Heart right ventricle (tissue), 16 donors: Measurements from ENCODE around the gene KCNJ16. TPM values are rescaled to one million over a fixed set of nuclear protein-coding genes. Genes with fewer than 3 reads are reported as not detected.

Experiments
- ATAC-seq, 8 donors: fragments of 200-7000 bp; cut with Tn5 transposase; one replicate each; pipeline ENCODE4 v1.9.1; 2020; ENCODE audit warnings: mild to moderate bottlenecking in 8 of 8, moderate library complexity in 8 of 8, moderate number of reproducible peaks in 1 of 8
- DNase-seq, 2 donors: peaks; one replicate each; pipeline ENCODE4 v3.0.0-alpha.2; 2020
- H3K27ac ChIP-seq, 10 donors: fragments of 200-600 bp; sonication (generic) in 2 of 10; one replicate each; pipeline versions ENCODE4 v1.5.0 to v1.8.0; 2020 to 2022; ENCODE audit warnings: mild to moderate bottlenecking in 3 of 10
- H3K27me3 ChIP-seq, 7 donors: fragments of 200-600 bp; one replicate each; pipeline ENCODE4 v1.8.0; 2021 to 2022; ENCODE audit warnings: mild to moderate bottlenecking in 2 of 7
- H3K36me3 ChIP-seq, 9 donors: fragments of 200-600 bp; sonication (generic) in 1 of 9; one replicate each; pipeline versions ENCODE4 v1.5.0 to v1.8.0; 2020 to 2022; ENCODE audit warnings: mild to moderate bottlenecking in 2 of 9
- H3K4me1 ChIP-seq, 9 donors: fragments of 200-600 bp; sonication (generic) in 1 of 9; one replicate each; pipeline versions ENCODE4 v1.5.0 to v1.8.0; 2020 to 2022; ENCODE audit warnings: mild to moderate bottlenecking in 4 of 9
- H3K4me3 ChIP-seq, 10 donors: fragments of 200-600 bp; sonication (generic) in 2 of 10; one replicate each; pipeline versions ENCODE4 v1.5.0 to v1.8.0; 2020 to 2022; ENCODE audit warnings: mild to moderate bottlenecking in 7 of 10, moderate library complexity in 2 of 10
- H3K9me3 ChIP-seq, 11 donors: fragments of 200-600 bp in 10 of 11; sonication (generic) in 2 of 11; one replicate each; pipeline versions ENCODE4 v1.5.0 to v1.8.0; 2013 to 2022; ENCODE audit warnings: mild to moderate bottlenecking in 2 of 11, control low read depth in 1 of 11, moderate library complexity in 1 of 11
- WGBS, 2 donors: extraction: QIAGEN DNeasy Blood & Tissue Kit; methylation state at CpG; one replicate each; pipeline ENCODE4 v1.1.7; 2013; ENCODE audit warnings: inconsistent platforms in 1 of 2; 5-methylcytosine and 5-hydroxymethylcytosine counted together
- intact Hi-C, 10 donors: fragments of 100-400 bp; cut with DNase I; formaldehyde crosslinking; loops; one replicate each; pipeline versions ENCODE4 v1.11.1 to v1.14.2; 2022
- polyA plus RNA-seq, 2 donors: library from polyadenylated mRNA; stranded (reverse); fragments of 200-250 nt; gene quantifications; one replicate each; pipeline ENCODE4 v1.2.3, GENCODE V29; 2013
- total RNA-seq, 10 donors: library from RNA; stranded (reverse); fragmentation: NEBNext Ultra II Directional in 3 of 10; extraction: Animal tissue kit (Norgen Biotek cat#: 25700) in 3 of 10; gene quantifications; one replicate each; pipeline versions ENCODE4 v1.2.1 to v1.2.4, GENCODE V29; 2021 to 2023
- TF ChIP-seq, protein P1 (sequence below), 9 donors: fragments of 200-600 bp; sonication (generic) in 2 of 9; IDR thresholded peaks; one replicate each; pipeline versions ENCODE4 v1.5.0 to v1.8.0; 2021 to 2022; ENCODE audit warnings: antibody characterized with exemption in 9 of 9, mild to moderate bottlenecking in 5 of 9, moderate library complexity in 1 of 9
- donor health status: Arrhythmogenic right ventricular cardiomyopathy.
- donor health status: ischemic (EF 13 %, LVEDD 7.1; RV severe dilation, severe dysfunction).
- donor health status: healthy with polysubstance abuse.
- donor health status: DM: no; HTN: yes; CAD: no.
- donor health status: DM: no; HTN: no; CAD: no.
- donor health status: ischemic (EF 25% LVEDD 6.9; RV normal size, moderate dysfunction).
- donor health status: ischemic (EF 25% LVEDD 5.7; RV mildly dilated, moderate dysfunction).
- donor health status: healthy.
- donor health status: DM: yes; HTN: yes; CAD: no.
- donor health status: Ischemic cardiomyopathy.
- donor health status: ischemic (EF 35%, LVEDD 5.7; RV mildly dilated, moderate dysfunction).
- donor health status: nonischemic (EF 11% LVEDD 7.7; RV severe dilation, severe dysfunction).
- donor health status: DM: yes; HTN: yes; CAD: no.
- donor health status: PGD.
- donor health status: ischemic (EF 29% LVEDD 5.4; RV normal size, mild dysfunction).
- donor health status: nonischemic (EF 23%, LVEDD 6.1; RV moderate dilation, normal function).

Gene KCNJ16
- total and polyA plus RNA-seq, 12 donors, result 0.09 to 0.24 (median 0.14) TPM; not detected in 8

DNA sequence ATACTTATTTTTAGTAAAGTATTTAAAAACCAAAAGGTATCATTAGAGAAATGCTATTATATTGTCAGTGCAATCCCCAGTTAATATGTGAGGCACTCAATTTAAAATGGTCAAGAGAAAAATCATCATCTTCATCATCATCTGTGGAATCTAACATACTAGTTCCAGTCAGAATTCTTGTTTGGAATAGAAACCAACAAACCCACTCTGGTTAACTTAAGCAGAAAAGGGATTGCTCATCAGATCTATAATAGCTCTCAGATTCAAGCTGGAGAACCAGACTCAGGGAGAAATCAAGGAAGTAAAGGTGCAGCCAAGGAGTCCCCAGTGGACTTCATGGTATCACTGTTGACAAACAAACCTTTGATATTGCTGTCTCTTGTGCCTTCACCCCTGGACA lies 43.7 kb upstream of the KCNJ16 start:
- no peak for DNase-seq
- Histone ChIP-seq H3K36me3 (no peaks in the 10 kb centered on the region), H3K4me1 (no peaks in the 10 kb centered on the region), H3K4me3 (no peak overlapping the region), H3K9me3 (peaks cover 0 to 5% (median 0%) of the 10 kb centered on the region in 11 donors), H3K27me3 (no peaks in the 10 kb centered on the region), H3K27ac (no peak overlapping the region)
- TF ChIP-seq, protein P1, sequence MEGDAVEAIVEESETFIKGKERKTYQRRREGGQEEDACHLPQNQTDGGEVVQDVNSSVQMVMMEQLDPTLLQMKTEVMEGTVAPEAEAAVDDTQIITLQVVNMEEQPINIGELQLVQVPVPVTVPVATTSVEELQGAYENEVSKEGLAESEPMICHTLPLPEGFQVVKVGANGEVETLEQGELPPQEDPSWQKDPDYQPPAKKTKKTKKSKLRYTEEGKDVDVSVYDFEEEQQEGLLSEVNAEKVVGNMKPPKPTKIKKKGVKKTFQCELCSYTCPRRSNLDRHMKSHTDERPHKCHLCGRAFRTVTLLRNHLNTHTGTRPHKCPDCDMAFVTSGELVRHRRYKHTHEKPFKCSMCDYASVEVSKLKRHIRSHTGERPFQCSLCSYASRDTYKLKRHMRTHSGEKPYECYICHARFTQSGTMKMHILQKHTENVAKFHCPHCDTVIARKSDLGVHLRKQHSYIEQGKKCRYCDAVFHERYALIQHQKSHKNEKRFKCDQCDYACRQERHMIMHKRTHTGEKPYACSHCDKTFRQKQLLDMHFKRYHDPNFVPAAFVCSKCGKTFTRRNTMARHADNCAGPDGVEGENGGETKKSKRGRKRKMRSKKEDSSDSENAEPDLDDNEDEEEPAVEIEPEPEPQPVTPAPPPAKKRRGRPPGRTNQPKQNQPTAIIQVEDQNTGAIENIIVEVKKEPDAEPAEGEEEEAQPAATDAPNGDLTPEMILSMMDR (IDR thresholded peaks at IDR 0.05), result no peak
- intact Hi-C loops, result no loop called here
- ATAC-seq, result no peak

DNA sequence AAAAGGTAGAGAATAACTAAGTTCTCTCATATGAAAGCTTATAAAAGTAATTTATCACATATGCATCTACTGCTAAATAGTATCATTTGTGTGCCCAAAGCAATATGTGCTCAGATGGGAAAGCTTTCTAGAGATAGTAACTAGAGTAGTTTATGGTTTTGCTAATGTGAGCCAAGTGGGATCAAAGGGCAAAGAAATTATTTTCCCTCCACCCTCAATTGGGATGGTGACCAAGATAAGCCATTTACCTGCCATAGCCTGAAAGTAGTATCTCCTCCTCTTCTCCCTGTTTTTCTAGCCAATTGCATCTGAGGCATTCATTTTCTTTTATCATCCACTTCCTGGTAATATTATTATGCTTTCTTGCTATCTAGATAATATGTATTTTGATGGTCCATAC lies 41.9 kb upstream of the KCNJ16 start:
- ATAC-seq, result no peak
- Histone ChIP-seq H3K9me3 (no peaks in the 10 kb centered on the region), H3K4me3 (no peak overlapping the region), H3K4me1 (no peaks in the 10 kb centered on the region), H3K36me3 (no peaks in the 10 kb centered on the region), H3K27ac (no peak overlapping the region), H3K27me3 (no peaks in the 10 kb centered on the region)
- TF ChIP-seq, protein P1 (IDR thresholded peaks at IDR 0.05), result no peak
- intact Hi-C loops, result no loop called here
- DNase-seq, result no peak

DNA sequence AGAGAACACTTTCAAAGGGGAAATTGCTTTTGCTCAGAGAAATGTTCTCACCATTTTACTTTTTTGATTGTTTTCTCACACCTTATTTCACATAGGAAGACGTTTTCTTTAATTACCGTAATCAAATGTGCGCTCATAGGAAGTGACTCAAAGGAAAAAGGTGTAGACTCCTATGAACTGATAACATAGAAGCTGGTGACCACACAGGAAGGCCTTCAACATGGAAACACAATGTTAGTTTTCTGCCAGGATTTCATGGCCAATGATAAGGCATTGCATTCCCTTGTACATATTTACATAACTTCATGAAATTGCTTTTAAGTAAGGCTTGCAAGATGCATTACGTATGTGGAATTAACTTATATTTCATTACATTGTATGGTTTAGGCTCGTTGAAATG lies 40.9 kb upstream of the KCNJ16 start:
- H3K27ac ChIP-seq, result peak overlapping the region in 1 of 10 donors; percentile 20
- H3K27me3 ChIP-seq, result no peaks in the 10 kb centered on the region
- DNase-seq (no peak), ATAC-seq (peak in 6 of 8 donors; percentile 33 to 82 (median 58))
- 64 to 74% methylated on average over 5 of the region's 5 CpGs for WGBS, 2 donors
- intact Hi-C loops, result no loop called here
- TF ChIP-seq, protein P1 (IDR thresholded peaks at IDR 0.05), result no peak
- H3K4me3 ChIP-seq, result no peak overlapping the region
- H3K36me3 ChIP-seq, result no peaks in the 10 kb centered on the region
- no peaks in the 10 kb centered on the region for H3K4me1 ChIP-seq
- H3K9me3 ChIP-seq, result no peaks in the 10 kb centered on the region

DNA sequence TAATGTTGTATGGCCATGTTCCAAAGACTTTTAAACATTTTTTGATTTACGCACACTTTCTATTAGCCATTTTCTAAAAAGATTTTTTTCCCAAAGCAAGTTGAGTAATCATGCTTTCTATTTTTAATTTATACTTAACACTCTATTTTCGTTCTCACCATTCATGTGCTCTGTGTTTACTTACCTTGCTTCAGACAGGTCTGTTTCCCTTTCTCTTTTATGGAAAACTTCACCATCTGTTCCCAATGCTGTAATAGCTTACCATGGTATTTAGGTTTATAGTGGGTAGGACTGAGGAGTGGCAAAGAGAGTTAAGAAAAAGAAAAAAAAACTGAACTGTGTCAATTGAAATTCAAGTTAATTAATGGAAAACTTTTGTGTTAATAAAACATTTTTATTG lies 37.5 kb upstream of the KCNJ16 start:
- Histone ChIP-seq H3K9me3 (no peaks in the 10 kb centered on the region), H3K4me3 (no peak overlapping the region), H3K27me3 (no peaks in the 10 kb centered on the region), H3K4me1 (peaks cover 0 to 5% (median 0%) of the 10 kb centered on the region in 9 donors), H3K27ac (no peak overlapping the region), H3K36me3 (no peaks in the 10 kb centered on the region)
- intact Hi-C loops, result no loop called here
- ATAC-seq, result no peak
- 70 to 75% methylated on average over 2 of the region's 2 CpGs for WGBS, 2 donors
- DNase-seq, result no peak
- TF ChIP-seq, protein P1 (IDR thresholded peaks at IDR 0.05), result no peak

DNA sequence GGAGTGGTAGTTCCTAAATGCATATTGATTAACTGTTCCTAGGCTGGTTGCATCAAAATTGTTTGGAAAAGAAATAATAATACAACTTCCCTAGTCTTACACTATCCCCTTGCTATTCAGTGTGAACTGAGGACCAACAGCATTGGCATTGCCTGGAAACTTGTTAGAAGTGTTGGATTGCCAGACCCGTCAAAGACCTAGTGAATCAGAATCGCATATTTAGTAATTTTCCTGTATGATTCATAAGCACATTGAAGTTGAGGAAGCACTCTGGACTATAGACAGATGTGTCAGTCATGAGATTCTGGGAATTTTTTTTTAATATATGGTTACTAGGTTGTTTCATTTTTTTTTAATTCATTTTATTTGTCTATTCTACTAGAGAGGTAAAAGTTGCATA lies 34.7 kb upstream of the KCNJ16 start:
- DNase-seq (no peak), ATAC-seq (no peak)
- Histone ChIP-seq H3K27me3 (no peaks in the 10 kb centered on the region), H3K27ac (no peak overlapping the region), H3K9me3 (no peaks in the 10 kb centered on the region), H3K4me1 (peaks cover 0 to 5% (median 0%) of the 10 kb centered on the region in 9 donors), H3K4me3 (no peak overlapping the region), H3K36me3 (no peaks in the 10 kb centered on the region)
- intact Hi-C loops, result no loop called here
- WGBS, 2 donors, result 64 to 83% methylated on average over 2 of the region's 2 CpGs
- TF ChIP-seq, protein P1 (IDR thresholded peaks at IDR 0.05), result no peak
